ENCODE data around the gene SDC4. TPM values are rescaled to one million over a fixed set of nuclear protein-coding genes. Genes with fewer than 3 reads are reported as not detected.

SDC4 gene
- total RNA-seq, 1 donor from 2014 or later = 21.9 TPM

Other genes with a start within 250 kb of the SDC4 start
- gene KCNS1, start 247.3 kb downstream of the SDC4 start, total RNA-seq = 0.05 and 0.18 TPM in 2 replicates
- not detected in 2 replicates for gene WFDC5, start 233.2 kb downstream of the SDC4 start, total RNA-seq
- not detected in 2 replicates for gene WFDC12, start 224.0 kb downstream of the SDC4 start, total RNA-seq
- not detected in 2 replicates for gene PI3, start 173.5 kb downstream of the SDC4 start, total RNA-seq
- not detected in 2 replicates for gene SEMG1, start 141.4 kb downstream of the SDC4 start, total RNA-seq
- not detected in 2 replicates for gene SEMG2, start 127.1 kb downstream of the SDC4 start, total RNA-seq
- not detected in 2 replicates for gene SLPI, start 93.9 kb downstream of the SDC4 start, total RNA-seq
- gene RBPJL, start 41.6 kb downstream of the SDC4 start, total RNA-seq = not detected in 2 replicates
- gene MATN4, start 40.1 kb downstream of the SDC4 start, total RNA-seq = 0.16 and 0.34 TPM in 2 replicates
- gene SYS1, start 14.7 kb upstream of the SDC4 start, total RNA-seq = 17.8 and 19.6 TPM in 2 replicates
- gene TP53TG5, start 29.9 kb upstream of the SDC4 start, total RNA-seq = 0.09 and 0.11 TPM in 2 replicates
- gene DBNDD2, start 59.9 kb upstream of the SDC4 start, total RNA-seq = 10.6 and 10.9 TPM in 2 replicates
- gene PIGT, start 67.7 kb upstream of the SDC4 start, total RNA-seq = 70.6 and 72.5 TPM in 2 replicates
- 0.52 TPM in 1 of 2 replicates, not detected in the other for gene WFDC2, start 121.3 kb upstream of the SDC4 start, total RNA-seq
- not detected in 2 replicates for gene SPINT3, start 167.2 kb upstream of the SDC4 start, total RNA-seq
- gene WFDC6, start 191.1 kb upstream of the SDC4 start, total RNA-seq = not detected in 2 replicates
- gene EPPIN, start 199.0 kb upstream of the SDC4 start, total RNA-seq = not detected in 2 replicates
- not detected in 2 replicates for gene WFDC8, start 230.9 kb upstream of the SDC4 start, total RNA-seq

Data from T-helper 2 cell treated with Interferon-gamma antibody and Interleukin-4, amounts not matched to agents 100 ng/mL and 5 ng/mL, for 36 hours (primary cell).